Activated naive CD8-positive, alpha-beta T cell treated with anti-CD3 and anti-CD28 coated beads, Interleukin-2, amount 50 U/mL, for 16 hours (primary cell): Measurements from ENCODE around the gene FARSB.
"Not testable (repeated sequence)": the region's sequence is repeated elsewhere in the genome, so short reads cannot be mapped to it uniquely, and the experiment has no call there.

Experiments
- DNase-seq: peaks from one replicate; pipeline ENCODE4 v3.0.0-alpha.2; 2020; ENCODE audit warnings: low read depth, low spot score

Gene FARSB

GRCh38 chr2:222655787-222656525 is at the start of gene FARSB:
FARSB (minus strand) TSS chr2:222656092; CDS start chr2:222656073, 19 bp downstream.
- peak; percentile 80 for DNase-seq

- DNase-seq = no peak
These were observed 48.0 kb upstream of the FARSB start for GRCh38 chr2:222703886-222704285.

GRCh38 chr2:222703091-222703490 is 47.2 kb upstream of the FARSB start:
- no peak for DNase-seq

- DNase-seq = no peak
These were observed 45.8 kb upstream of the FARSB start for GRCh38 chr2:222701721-222702131.

GRCh38 chr2:222701233-222701632 is 45.3 kb upstream of the FARSB start:
- no peak for DNase-seq

DNA sequence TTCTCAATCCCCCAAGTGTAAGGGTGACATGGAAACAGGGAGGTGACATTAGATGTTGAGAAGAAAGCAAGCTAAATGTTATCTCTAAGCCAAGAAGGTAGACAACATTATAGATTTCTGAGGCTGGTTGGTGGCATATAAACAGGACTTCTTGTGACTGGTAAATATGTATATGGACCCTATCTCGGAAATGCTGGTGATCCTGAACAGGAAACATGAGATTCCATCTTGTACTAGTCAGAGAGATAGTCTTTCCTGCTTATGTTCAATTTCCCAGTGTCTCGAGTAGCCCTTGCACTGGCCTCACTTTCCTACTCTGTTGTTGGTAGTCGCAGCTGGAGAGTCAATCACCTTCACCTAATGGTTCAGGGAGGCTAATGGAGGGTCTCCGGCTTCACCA is 42.4 kb upstream of the FARSB start:
- DNase-seq = no peak

DNA sequence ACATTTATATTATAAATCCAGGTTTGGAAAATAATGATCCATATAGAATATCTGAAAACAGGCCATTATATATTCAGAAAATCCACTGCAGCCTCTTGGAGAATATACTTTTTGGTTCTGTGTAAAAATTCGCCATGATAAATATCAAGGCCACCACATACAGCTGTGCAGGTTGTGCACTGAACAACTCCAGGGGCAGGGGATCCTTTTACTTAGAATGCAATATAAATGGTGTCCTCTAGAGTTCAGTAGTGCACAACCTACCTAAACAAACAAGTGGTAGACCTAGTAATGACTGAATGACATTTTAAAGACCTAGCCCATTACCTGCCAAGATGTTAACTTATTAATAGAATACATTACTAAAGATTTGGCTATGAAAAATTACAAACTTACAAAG is 37.9 kb upstream of the FARSB start:
- DNase-seq = no peak

- DNase-seq = not testable (repeated sequence)
These were observed 37.5 kb upstream of the FARSB start for GRCh38 chr2:222693413-222693812.

DNA sequence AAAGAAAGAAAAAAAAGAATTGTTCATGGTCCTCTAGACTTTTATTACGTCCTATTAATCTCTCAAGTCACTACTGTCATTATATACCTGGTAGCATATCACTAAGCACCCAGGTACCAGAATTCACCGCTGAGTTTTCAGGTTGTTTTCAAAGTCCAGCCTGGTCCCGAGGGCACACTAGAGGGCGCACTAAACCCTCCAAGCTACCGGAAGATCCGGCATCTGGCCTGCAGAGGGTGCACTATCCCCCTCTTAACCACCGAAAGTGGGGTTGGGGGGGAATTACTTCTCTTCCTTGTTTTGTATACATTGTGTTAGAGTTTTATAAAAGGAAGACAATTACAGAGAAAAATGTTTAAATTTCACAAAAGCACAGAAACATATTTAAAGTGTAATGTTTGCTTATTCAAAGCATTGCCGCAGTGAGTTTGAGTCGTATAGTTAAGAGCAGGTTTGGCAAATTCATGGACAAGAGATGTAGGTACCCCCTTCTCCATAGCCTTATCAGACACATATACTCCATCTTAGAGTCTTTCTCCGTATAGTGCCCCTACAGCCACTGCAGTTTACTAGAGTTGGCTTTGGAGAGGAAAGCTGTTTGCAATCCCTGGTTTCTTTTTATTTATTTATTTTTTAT is 34.8 kb upstream of the FARSB start:
- DNase-seq = peak; percentile 59

DNA sequence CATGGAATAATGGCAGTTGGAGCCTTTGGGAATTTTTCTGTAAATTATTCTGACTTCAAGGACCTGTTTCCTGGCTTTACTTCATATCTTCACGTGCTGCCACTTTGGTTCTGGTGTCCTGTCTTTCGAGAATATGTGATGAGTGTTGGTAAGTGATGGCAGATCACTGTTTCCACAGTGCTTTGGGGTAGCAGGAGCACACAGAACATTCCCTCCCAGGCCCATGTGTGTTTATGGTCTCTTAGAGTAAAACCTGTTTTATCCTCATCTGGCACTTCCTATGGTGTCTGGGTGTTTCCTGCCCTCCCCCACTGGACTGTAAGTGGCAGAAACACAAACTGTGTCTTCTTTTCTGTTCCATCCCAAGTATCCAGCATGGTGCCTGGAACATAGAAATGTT is 33.4 kb upstream of the FARSB start:
- no peak for DNase-seq

- no peak for DNase-seq
These were observed 33.0 kb upstream of the FARSB start for GRCh38 chr2:222688917-222689316.

DNA sequence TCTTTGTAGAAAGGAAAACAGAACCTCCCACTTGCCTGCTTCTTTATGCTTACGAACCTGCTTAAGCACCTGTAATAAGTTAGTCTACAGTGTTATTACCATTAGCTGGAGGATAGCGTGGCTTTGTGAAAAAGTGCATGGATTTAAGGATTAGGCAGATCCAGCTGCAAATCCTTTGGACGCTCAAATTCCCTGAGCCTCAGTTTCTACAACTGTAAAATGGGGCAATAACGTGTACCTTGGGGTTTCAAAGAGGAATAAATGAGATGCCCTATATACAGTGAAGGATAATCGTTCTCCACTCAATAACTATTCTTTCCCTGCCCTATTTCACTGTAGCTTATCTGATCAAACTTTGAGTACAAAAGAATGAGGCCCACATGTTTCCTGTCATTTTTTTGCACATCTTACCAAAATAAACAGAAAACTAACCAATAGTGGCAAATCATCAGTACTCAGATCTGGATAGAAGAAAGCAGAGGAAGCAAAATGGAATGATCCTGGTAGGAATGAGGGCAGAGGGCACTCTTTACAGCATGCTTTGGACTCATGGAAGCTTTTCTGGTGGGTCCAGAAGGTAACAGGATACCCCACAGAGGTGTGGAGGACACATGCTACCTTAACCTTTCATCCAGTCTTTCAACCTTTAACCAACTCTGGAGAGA is 30.3 kb upstream of the FARSB start:
- DNase-seq = no peak

- DNase-seq = no peak
These were observed 27.9 kb upstream of the FARSB start for GRCh38 chr2:222683805-222684204.

- DNase-seq = no peak
These were observed 22.1 kb upstream of the FARSB start for GRCh38 chr2:222677981-222678380.

DNA sequence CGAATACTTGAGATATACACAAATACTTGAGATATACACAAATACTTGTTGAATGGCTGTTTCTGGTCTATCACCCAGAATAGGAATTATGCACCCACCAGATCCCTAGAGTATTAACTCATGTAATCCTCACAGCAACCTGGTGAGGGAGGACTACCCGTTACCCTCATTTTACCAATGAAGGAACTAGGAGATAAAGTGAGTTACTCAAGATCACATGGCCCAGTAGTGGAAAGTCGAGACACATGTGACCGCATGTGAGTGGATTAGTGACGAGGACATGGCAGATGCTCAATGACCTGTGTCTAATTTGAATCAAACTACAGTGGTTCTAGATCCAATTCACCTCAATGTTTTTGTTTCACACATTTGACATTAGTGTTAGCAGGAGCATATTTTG is 18.0 kb upstream of the FARSB start:
- DNase-seq = no peak

- no peak for DNase-seq
These were observed 17.4 kb upstream of the FARSB start for GRCh38 chr2:222673273-222673672.

- DNase-seq = no peak
These were observed 16.1 kb upstream of the FARSB start for GRCh38 chr2:222672068-222672401.

GRCh38 chr2:222671259-222672067 is 15.6 kb upstream of the FARSB start, which contains the start of gene MOGAT1:
MOGAT1 (plus strand) TSS chr2:222671658; CDS start chr2:222671786, 128 bp downstream.
- no peak for DNase-seq

DNA sequence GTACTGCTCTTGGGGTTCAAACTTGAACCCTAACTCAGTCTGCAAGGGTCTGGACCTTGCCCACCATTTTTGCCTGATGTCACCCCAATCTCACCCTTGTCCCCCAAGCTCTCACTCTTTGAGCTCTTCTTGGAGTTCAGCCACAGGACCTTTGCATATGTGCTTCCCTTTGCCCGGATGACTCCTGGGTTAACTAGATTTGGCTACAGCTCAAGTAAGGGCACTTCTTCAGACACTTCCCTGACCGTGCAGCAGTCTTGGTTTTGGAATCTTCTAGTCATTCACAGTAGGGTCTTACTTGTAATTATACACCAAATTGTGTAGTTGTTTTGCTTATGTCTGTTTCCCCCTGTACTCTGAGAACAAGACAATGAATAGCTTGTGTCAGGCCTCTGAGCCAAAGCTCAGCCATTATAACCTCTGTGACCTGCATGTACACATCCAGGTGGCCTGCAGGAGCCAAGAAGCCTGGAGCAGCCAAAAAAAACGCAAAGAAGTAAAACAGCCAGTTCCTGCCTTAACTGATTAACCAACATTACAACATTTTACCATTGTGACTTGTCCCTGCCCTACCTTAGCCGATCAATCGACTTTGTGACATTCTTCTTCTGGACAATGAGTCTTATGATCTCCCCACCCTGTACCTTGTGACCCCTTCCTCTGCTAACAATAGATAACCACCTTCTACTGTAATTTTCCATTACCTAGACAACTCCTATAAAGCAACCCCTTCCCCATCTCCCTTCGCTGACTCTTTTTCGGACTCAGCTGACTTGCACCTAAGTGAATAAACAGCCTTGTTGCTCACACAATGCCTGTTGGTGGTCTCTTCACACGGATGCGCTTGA is 14.5 kb upstream of the FARSB start:
- DNase-seq = no peak

GRCh38 chr2:222669353-222669752 is 13.5 kb upstream of the FARSB start:
- no peak for DNase-seq
